Measurements from ENCODE around the gene PELI1.

DNA sequence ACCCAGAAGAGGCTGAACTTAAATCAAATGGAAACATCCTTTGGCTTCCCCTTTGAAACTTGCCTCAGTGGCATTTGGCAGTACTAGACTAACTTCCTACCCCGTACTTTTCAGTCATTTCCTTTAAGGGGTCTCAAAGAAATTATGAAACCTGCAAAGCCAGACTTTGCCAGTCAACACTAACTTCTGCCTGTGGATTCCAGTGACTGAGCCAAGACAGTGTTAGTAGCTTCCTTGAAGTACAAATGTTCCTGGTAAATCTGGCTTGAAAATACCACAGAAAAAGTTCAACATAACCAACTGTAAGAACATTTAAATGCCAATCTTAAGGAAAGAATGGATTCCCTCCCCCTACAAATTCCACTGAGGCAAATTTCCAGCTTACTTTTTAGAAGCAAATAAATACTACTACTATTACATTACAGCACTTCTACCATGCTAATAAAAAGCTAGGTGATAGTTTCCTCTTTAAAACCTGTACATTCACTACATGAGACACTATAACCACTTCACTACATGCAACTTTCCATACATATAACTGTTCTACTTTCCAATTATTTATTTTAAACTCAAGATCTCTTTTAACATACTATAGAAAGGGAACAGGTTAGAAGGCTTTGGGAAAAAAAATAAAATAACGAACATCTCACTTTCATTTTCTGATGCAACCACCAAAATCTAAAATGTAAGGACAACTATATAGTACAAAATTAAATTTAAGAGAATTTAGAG is 2.4 kb downstream of the PELI1 start:
- TF ChIP-seq ZNF8 (CRISPR knock-in tag; IDR thresholded peaks at IDR 0.05), result no peak
- TF ChIP-seq, protein P1, sequence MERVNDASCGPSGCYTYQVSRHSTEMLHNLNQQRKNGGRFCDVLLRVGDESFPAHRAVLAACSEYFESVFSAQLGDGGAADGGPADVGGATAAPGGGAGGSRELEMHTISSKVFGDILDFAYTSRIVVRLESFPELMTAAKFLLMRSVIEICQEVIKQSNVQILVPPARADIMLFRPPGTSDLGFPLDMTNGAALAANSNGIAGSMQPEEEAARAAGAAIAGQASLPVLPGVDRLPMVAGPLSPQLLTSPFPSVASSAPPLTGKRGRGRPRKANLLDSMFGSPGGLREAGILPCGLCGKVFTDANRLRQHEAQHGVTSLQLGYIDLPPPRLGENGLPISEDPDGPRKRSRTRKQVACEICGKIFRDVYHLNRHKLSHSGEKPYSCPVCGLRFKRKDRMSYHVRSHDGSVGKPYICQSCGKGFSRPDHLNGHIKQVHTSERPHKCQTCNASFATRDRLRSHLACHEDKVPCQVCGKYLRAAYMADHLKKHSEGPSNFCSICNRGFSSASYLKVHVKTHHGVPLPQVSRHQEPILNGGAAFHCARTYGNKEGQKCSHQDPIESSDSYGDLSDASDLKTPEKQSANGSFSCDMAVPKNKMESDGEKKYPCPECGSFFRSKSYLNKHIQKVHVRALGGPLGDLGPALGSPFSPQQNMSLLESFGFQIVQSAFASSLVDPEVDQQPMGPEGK (CRISPR knock-in tag; IDR thresholded peaks at IDR 0.05; ENCODE audit: borderline replicate concordance), result no peak
- no peak for TF ChIP-seq OSR1 (CRISPR knock-in tag; IDR thresholded peaks at IDR 0.05)
- TF ChIP-seq RARB (CRISPR knock-in tag; IDR thresholded peaks at IDR 0.05), result no peak
- no peak for TF ChIP-seq ARNTL (CRISPR knock-in tag; IDR thresholded peaks at IDR 0.05; ENCODE audit: borderline replicate concordance, low read depth)
- TF ChIP-seq ZFP3 (CRISPR knock-in tag; IDR thresholded peaks at IDR 0.05), result no peak
- TF ChIP-seq ESRRG (CRISPR knock-in tag; IDR thresholded peaks at IDR 0.05), result no peak
- TF ChIP-seq, protein P2, sequence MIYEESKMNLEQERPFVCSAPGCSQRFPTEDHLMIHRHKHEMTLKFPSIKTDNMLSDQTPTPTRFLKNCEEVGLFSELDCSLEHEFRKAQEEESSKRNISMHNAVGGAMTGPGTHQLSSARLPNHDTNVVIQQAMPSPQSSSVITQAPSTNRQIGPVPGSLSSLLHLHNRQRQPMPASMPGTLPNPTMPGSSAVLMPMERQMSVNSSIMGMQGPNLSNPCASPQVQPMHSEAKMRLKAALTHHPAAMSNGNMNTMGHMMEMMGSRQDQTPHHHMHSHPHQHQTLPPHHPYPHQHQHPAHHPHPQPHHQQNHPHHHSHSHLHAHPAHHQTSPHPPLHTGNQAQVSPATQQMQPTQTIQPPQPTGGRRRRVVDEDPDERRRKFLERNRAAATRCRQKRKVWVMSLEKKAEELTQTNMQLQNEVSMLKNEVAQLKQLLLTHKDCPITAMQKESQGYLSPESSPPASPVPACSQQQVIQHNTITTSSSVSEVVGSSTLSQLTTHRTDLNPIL (CRISPR knock-in tag; IDR thresholded peaks at IDR 0.05; ENCODE audit: low read depth), result no peak
- TF ChIP-seq CSDC2 (CRISPR knock-in tag; IDR thresholded peaks at IDR 0.05), result no peak
- TF ChIP-seq BACH2 (CRISPR knock-in tag; IDR thresholded peaks at IDR 0.05; ENCODE audit: borderline replicate concordance), result no peak
- TF ChIP-seq, protein P3, sequence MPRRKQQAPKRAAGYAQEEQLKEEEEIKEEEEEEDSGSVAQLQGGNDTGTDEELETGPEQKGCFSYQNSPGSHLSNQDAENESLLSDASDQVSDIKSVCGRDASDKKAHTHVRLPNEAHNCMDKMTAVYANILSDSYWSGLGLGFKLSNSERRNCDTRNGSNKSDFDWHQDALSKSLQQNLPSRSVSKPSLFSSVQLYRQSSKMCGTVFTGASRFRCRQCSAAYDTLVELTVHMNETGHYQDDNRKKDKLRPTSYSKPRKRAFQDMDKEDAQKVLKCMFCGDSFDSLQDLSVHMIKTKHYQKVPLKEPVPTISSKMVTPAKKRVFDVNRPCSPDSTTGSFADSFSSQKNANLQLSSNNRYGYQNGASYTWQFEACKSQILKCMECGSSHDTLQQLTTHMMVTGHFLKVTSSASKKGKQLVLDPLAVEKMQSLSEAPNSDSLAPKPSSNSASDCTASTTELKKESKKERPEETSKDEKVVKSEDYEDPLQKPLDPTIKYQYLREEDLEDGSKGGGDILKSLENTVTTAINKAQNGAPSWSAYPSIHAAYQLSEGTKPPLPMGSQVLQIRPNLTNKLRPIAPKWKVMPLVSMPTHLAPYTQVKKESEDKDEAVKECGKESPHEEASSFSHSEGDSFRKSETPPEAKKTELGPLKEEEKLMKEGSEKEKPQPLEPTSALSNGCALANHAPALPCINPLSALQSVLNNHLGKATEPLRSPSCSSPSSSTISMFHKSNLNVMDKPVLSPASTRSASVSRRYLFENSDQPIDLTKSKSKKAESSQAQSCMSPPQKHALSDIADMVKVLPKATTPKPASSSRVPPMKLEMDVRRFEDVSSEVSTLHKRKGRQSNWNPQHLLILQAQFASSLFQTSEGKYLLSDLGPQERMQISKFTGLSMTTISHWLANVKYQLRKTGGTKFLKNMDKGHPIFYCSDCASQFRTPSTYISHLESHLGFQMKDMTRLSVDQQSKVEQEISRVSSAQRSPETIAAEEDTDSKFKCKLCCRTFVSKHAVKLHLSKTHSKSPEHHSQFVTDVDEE (CRISPR knock-in tag; IDR thresholded peaks at IDR 0.05), result no peak
- no peak for TF ChIP-seq ZNF565 (CRISPR knock-in tag; conservative IDR thresholded peaks at IDR 0.05; ENCODE audit: low read depth)

All from SK-N-SH treated with all-trans-retinoic acid at 6 μM for 48 hours (cell line).